ENCODE data around the gene AATK.

DNA sequence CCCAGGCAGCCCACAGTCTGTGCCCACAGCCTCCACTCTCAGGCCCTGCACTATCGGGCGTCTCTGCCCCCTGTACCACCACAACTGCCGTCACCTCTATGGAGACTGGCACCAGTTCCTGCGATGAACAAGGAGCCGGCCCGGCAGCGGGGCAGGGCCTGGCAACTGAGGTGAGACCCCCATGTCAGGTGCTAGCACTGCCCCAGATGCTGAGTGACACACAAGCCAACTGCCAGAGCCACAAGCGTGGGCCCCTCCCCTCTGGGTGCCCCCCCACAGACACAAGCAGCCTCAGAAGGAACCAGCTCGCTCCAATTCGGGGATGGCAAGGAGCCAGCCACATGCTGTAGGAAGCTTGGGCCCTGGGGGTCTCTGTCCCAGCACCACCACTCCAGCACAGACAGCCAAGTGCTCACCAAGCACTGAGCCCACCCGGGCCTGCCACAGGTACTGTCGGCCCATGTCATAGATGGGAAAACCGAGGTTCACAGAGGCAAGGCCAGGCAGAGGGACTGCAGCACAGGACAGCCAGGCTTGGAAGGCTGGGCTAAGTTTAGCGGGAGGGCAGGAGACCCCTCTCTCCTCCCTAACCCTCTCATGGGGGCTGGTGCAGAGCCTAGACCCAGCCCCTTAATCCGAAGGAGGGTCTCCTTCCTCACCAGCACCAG, 2.2 kb downstream of the AATK start:
- TF ChIP-seq, protein P1, sequence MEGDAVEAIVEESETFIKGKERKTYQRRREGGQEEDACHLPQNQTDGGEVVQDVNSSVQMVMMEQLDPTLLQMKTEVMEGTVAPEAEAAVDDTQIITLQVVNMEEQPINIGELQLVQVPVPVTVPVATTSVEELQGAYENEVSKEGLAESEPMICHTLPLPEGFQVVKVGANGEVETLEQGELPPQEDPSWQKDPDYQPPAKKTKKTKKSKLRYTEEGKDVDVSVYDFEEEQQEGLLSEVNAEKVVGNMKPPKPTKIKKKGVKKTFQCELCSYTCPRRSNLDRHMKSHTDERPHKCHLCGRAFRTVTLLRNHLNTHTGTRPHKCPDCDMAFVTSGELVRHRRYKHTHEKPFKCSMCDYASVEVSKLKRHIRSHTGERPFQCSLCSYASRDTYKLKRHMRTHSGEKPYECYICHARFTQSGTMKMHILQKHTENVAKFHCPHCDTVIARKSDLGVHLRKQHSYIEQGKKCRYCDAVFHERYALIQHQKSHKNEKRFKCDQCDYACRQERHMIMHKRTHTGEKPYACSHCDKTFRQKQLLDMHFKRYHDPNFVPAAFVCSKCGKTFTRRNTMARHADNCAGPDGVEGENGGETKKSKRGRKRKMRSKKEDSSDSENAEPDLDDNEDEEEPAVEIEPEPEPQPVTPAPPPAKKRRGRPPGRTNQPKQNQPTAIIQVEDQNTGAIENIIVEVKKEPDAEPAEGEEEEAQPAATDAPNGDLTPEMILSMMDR (IDR thresholded peaks at IDR 0.05 in 8 of 11, conservative IDR thresholded peaks at IDR 0.05 in 3 of 11): no peak
- no peak for TF ChIP-seq POLR2A (IDR thresholded peaks at IDR 0.05)
